HG03064 (cell line): Measurements from ENCODE around the gene ZNF20.
"Not testable (repeated sequence)": the region's sequence is repeated elsewhere in the genome, so short reads cannot be mapped to it uniquely, and the experiment has no call there.

Experiments used
- ATAC-seq: cut with Tn5 transposase; IDR thresholded peaks from one replicate; pipeline ENCODE4 v1.9.1; 2021; ENCODE audit warnings: low read depth; ENCODE audit not compliant: unreplicated experiment

The ZNF20 gene

GRCh38 chr19:12113121-12113520 lies 27.0 kb downstream of the ZNF20 start:
- no peak for ATAC-seq

DNA sequence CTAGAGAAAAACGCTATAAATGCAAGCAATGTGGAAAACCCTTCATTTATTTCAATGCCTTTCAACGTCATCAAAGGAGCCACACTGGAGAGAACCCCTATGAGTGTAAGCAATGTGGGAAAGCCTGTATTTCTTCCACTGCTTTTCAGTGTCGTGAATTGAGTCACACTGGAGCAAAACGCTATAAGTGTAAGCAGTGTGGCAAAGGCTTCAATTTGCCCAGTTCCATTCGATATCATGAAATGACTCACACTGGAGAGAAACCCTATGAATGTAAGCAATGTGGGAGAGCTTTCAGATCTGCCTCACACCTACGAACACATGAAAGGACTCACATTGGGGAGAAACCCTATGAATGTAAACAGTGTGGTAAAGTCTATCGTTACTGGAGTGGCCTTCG lies 27.4 kb downstream of the ZNF20 start:
- no peak for ATAC-seq

DNA sequence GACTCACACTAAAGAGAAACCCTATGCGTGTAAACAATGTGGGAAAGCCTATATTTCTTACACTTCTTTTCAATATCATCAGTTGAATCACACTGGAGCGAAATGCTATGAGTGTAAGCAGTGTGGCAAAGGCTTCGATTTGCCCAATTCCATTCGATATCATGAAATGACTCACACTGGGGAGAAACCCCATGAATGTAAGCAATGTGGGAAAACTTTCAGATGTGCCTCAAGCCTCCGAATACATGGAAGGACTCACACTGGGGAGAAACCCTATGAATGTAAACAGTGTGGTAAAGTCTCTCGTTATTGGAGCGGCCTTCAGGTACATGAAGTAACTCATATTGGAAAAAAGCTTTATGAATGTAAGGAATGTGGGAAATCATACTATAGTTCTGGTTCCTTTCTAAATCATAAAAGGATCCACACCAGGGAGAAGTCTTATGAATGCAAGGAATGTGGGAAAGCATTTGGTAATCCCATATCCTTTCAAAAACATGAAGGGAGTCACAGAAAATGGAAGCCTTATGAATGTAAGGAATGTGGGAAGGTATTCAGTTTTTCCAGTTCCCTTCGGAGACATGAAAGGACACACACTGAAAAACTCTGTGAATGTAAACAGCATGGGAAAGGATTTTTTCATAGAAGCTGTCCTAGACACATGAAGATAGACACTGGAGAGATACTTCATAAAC lies 28.1 kb downstream of the ZNF20 start:
- no peak for ATAC-seq

DNA sequence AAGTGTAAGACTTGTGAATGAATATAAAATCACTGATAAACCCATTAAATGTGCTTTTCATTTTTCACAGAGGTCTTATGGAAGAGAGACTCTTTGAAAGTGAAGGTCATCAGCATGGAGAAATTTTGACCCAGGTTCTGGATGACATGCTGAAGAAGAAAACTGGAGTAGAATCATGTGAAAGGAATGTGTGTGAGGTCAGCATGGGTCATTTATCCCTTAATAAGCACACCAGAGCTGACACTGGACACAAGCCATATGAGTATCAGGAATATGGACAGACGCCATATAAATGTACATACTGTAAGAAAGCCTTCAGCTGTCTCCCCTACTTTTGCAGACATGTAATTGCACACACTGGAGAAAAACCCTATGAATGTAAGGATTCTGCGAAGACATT lies 29.0 kb downstream of the ZNF20 start:
- no peak for ATAC-seq

DNA sequence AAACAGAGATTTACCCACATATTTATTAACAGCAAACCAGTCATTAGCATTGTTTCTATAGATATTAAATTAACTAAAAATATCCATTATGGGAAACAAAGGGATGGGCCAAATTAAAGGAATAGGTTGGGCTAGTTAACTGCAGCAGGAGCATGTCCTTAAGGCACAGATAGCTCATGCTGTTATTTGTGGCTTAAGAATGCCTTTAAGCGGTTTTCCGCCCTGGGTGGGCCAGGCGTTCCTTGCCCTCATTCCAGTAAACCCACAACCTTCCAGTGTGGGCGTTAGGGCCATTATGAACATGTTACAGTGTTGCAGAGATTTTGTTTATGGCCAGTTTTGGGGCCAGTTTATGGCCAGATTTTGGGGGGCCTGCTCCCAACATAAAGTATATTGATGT lies 36.2 kb downstream of the ZNF20 start:
- ATAC-seq = not testable (repeated sequence)

GRCh38 chr19:12098040-12098439 lies 42.1 kb downstream of the ZNF20 start:
- ATAC-seq = no peak

- ATAC-seq = no peak
These were observed 44.9 kb downstream of the ZNF20 start for GRCh38 chr19:12095111-12095790.

GRCh38 chr19:12093777-12094176 lies 46.4 kb downstream of the ZNF20 start:
- ATAC-seq = no peak

DNA sequence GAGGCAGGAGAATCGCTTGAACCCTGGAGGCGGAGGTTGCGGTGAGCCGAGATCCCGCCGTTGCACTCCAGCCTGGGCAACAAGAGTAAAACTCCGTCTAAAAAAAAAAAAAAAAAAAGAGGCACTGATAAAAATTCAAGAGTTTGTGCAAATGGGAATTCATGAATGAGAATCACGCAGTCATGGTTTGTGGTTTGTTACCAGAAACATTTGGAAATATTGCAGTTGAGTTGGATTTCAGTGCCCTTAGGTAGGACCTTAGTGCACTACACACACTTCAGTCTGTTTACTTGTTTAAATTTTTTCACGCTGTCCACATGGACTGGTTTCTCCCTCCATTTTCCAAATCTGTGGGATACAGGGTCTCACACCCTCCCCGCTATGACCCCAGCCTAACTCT lies 47.2 kb downstream of the ZNF20 start:
- no peak for ATAC-seq

DNA sequence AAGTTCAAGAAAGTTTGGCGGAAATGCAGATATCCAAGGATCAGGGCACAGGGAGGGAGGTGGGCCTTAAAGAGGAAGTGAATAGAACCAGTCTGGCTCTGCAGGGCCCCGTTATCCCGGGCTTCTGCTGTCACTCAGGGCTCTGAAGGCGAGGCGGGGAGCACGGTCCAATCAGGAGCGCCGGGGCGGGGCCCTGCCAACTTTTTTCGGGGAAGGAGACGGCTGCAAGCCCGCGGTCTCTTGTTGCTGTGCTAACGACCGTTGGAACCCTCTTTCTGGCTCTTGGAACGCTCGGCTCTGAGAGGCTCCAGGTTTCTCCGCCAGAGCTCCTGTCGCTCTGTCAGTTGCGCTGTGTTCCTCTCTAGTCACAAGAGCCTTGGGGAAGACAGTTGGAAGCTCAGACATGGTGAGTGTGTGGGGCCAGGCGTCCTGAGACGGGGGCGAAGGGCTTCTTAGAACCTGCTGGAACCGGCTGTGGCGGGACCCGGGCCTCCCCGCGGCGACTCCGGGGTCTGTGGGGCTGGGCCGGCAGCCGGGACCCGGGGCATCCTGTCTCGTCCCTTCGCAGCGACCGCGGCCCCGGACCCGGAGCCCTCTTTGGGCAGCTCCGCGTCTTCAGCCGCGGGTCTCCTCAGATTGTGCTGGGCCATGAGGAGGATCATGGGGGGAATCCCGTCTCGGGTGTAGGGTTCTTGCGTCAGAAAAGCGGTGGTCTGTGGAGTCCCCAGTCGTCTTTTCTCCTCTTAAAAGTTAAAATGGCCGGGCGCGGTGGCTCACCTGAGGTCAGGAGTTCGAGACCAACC lies 47.9 kb downstream of the ZNF20 start:
- no peak for ATAC-seq

DNA sequence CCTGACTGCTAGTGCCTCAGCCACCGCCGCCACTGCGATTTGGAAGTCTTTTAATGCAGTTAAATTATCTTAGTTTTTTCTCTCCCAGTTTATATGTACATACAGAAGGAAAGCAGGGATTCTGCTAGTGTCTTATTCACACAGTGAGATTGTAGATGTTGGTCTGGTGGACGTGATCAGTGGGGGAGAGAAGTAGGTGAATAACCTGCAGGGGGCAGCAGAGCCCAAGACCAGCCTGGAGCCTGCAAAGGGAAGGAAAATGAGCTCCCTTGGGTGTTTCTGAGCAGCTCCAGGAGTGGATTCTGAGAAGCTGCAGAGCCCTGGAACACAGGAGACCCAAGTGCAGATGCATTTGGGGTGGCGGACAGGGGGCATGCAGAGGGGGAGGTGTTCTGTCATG lies 49.3 kb downstream of the ZNF20 start:
- no peak for ATAC-seq

DNA sequence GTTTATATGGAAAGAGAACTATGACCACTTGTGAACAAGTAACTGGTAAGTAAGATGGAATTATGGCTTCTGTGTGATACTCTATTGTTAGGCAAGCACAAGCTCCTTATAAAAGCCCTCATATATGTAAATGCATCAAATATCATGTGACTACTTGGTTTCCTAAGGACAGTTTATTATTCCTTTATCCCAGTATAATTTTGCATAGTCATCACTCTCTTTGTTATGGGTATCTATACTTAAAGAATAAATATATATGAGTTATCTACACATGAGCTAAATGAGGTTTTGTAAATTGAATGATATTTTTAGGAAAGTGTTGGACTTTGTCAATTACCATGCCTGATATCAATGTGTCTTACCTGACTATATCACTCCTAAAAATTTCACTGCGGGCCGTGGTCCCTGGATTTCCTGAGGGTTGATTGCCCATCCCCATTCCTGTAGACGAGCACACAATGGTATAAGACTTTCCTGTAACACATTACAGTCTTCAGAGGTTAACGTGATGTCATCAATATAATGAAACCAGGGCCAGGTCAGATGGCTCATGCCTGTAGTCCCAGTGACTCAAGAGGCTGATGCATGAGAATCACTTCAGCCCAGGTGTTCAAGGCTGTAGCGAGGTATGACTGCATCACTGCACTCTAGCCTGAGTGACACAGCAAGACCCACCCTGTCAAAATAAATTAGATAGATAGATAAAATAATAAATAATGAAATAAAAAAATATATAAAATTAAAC lies 54.9 kb downstream of the ZNF20 start:
- ATAC-seq = no peak

- not testable (repeated sequence) for ATAC-seq
These were observed 56.8 kb downstream of the ZNF20 start for GRCh38 chr19:12083336-12083735.
